ENCODE data around the gene CCNH. TPM values are rescaled to one million over a fixed set of nuclear protein-coding genes. Genes with fewer than 3 reads are reported as not detected.

CCNH gene
- total and polyA plus RNA-seq, 2 experiments from 2014 or later = 74.4 to 80.2 TPM

DNA sequence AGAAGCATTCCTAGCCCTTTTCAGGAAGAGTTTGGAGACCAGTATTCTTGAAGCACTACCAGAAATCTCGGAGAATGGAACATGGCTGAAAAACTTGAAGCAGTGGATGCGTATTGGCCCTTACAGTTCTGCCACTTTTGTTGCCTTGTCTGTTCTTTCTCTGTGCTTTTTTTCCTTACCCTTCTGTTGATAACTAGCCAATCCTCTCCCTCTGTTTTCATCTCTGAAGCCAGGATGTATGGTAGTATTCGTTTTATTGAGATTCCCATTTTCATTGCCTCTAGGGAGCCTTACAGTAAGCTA lies 564 bp upstream of the CCNH start:
- peaks cover 7% of the 10 kb centered on the region; the same call in 1 of the 2 replicates for H3K4me1 ChIP-seq (ENCODE audit: insufficient read depth)
- peak overlapping the region; percentile 96 for H3K4me3 ChIP-seq
- H3K9me2 ChIP-seq (ENCODE audit: insufficient read depth) = no peaks in the 10 kb centered on the region
- no peaks in the 10 kb centered on the region for H3F3A ChIP-seq (replicated peaks; ENCODE audit: low read depth)
- Mint-ChIP-seq H3K27ac (peak overlapping the region; percentile 94), H3K27me3 (ENCODE audit: insufficient read depth, low read depth, poor library complexity) (peaks cover 5% of the 10 kb centered on the region), H3K4me3 (peak overlapping the region; percentile 97), H3K9me3 (no peaks in the 10 kb centered on the region), H3K4me1 (peaks cover 9% of the 10 kb centered on the region), H3K36me3 (ENCODE audit: low read depth) (peaks cover 26% of the 10 kb centered on the region)
- no peaks in the 10 kb centered on the region for H4K20me1 ChIP-seq (replicated peaks; ENCODE audit: insufficient read depth)
- H3K27ac ChIP-seq (ENCODE audit: low read depth) = no peak overlapping the region
- H3K79me2 ChIP-seq (replicated peaks; ENCODE audit: insufficient read depth) = peaks cover 24% of the 10 kb centered on the region
- H3K36me3 ChIP-seq (ENCODE audit: insufficient read depth) = peaks cover 9% of the 10 kb centered on the region; the same call in 1 of the 2 replicates
- peak overlapping the region; percentile 66 for H2AFZ ChIP-seq
- ATAC-seq = no peak
- TF ChIP-seq POLR2AphosphoS5 (IDR thresholded peaks at IDR 0.05; ENCODE audit: low read depth) (no peak), EZH2phosphoT487 (IDR thresholded peaks at IDR 0.05; ENCODE audit: unreplicated experiment) (no peak), JUNB (IDR thresholded peaks at IDR 0.05; ENCODE audit: unreplicated experiment) (no peak), REST (IDR thresholded peaks at IDR 0.05; ENCODE audit: unreplicated experiment) (no peak), ZNF331 (CRISPR knock-in tag; IDR thresholded peaks at IDR 0.05; ENCODE audit: low read depth) (no peak), EZH2 (IDR thresholded peaks at IDR 0.05; ENCODE audit: low read depth, unreplicated experiment) (no peak), NANOG (IDR thresholded peaks at IDR 0.05; ENCODE audit: borderline replicate concordance) (no peak), ZNF462 (CRISPR knock-in tag; IDR thresholded peaks at IDR 0.05) (no peak), STAT1 (IDR thresholded peaks at IDR 0.05; ENCODE audit: unreplicated experiment) (no peak), CREB1 (CRISPR knock-in tag; IDR thresholded peaks at IDR 0.05; ENCODE audit: low read depth) (no peak), ZNF114 (CRISPR knock-in tag; IDR thresholded peaks at IDR 0.05) (no peak)
- TF ChIP-seq, protein P1, sequence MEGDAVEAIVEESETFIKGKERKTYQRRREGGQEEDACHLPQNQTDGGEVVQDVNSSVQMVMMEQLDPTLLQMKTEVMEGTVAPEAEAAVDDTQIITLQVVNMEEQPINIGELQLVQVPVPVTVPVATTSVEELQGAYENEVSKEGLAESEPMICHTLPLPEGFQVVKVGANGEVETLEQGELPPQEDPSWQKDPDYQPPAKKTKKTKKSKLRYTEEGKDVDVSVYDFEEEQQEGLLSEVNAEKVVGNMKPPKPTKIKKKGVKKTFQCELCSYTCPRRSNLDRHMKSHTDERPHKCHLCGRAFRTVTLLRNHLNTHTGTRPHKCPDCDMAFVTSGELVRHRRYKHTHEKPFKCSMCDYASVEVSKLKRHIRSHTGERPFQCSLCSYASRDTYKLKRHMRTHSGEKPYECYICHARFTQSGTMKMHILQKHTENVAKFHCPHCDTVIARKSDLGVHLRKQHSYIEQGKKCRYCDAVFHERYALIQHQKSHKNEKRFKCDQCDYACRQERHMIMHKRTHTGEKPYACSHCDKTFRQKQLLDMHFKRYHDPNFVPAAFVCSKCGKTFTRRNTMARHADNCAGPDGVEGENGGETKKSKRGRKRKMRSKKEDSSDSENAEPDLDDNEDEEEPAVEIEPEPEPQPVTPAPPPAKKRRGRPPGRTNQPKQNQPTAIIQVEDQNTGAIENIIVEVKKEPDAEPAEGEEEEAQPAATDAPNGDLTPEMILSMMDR (conservative IDR thresholded peaks at IDR 0.05; ENCODE audit: low read depth in 2 of 2) = no peak
- TF ChIP-seq, protein P2, sequence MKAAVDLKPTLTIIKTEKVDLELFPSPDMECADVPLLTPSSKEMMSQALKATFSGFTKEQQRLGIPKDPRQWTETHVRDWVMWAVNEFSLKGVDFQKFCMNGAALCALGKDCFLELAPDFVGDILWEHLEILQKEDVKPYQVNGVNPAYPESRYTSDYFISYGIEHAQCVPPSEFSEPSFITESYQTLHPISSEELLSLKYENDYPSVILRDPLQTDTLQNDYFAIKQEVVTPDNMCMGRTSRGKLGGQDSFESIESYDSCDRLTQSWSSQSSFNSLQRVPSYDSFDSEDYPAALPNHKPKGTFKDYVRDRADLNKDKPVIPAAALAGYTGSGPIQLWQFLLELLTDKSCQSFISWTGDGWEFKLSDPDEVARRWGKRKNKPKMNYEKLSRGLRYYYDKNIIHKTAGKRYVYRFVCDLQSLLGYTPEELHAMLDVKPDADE (IDR thresholded peaks at IDR 0.05) = no peak
- peak overlapping the region; percentile 63 for H3K4me2 ChIP-seq
- H3K27me3 ChIP-seq (ENCODE audit: insufficient read depth) = no peaks in the 10 kb centered on the region
- DNase-seq (ENCODE audit: low spot score) = peak; percentile 15

All from GM23338 (cell line).